SK-N-SH (cell line): ENCODE measurements around the gene SCGB3A1.

Experiments
- CTCF ChIP-seq: fragments of 200-600 bp; sonication (generic); IDR thresholded peaks from 2 replicates; pipeline ENCODE4 v1.6.1; 2017; ENCODE audit warnings: antibody characterized with exemption, mild to moderate bottlenecking, moderate library complexity
- EP300 ChIP-seq, 2 experiments: IDR thresholded peaks; 2 replicates each; pipeline versions ENCODE4 v1.4.0 to v1.6.1; 2012; ENCODE audit warnings: borderline replicate concordance in 1 of 2, low read depth in 1 of 2, low read length in 1 of 2
- EZH2phosphoT487 ChIP-seq: fragments of 200-600 bp; sonication (generic); IDR thresholded peaks from 2 replicates; pipeline ENCODE4 v1.6.1; 2017; ENCODE audit warnings: low read depth, mixed run types, mild to moderate bottlenecking, antibody characterized with exemption, moderate library complexity, borderline replicate concordance
- MAX ChIP-seq: IDR thresholded peaks from 2 replicates; pipeline ENCODE4 v1.4.0; 2012; ENCODE audit warnings: low read depth
- POLR2AphosphoS5 ChIP-seq: IDR thresholded peaks from 2 replicates; pipeline ENCODE4 v1.6.1; 2012; ENCODE audit warnings: low read depth, low read length
- REST ChIP-seq: IDR thresholded peaks from 2 replicates; pipeline ENCODE4 v1.6.1; 2012; ENCODE audit warnings: mild to moderate bottlenecking, low read depth, low read length, moderate library complexity
- TCF12 ChIP-seq: IDR thresholded peaks from 2 replicates; pipeline ENCODE4 v1.4.0; 2012
- YY1 ChIP-seq: IDR thresholded peaks from 2 replicates; pipeline ENCODE4 v1.4.0; 2012; ENCODE audit warnings: low read depth, mild to moderate bottlenecking
- ZBTB33 ChIP-seq: IDR thresholded peaks from 2 replicates; pipeline ENCODE4 v1.4.0; 2012; ENCODE audit warnings: low read depth, borderline replicate concordance

GRCh38 chr5:180631549-180632383 is 40.5 kb upstream of the SCGB3A1 start:
- TF ChIP-seq EP300 (IDR thresholded peaks at IDR 0.05; ENCODE audit: borderline replicate concordance in 1 of 2, low read depth in 1 of 2, low read length in 1 of 2) (no peak), ZBTB33 (no peak), CTCF (no peak), MAX (no peak), YY1 (no peak), POLR2AphosphoS5 (no peak), TCF12 (no peak), REST (no peak), EZH2phosphoT487 (no peak)
